ENCODE results near the gene CYB561D2.

CYB561D2 gene

DNA sequence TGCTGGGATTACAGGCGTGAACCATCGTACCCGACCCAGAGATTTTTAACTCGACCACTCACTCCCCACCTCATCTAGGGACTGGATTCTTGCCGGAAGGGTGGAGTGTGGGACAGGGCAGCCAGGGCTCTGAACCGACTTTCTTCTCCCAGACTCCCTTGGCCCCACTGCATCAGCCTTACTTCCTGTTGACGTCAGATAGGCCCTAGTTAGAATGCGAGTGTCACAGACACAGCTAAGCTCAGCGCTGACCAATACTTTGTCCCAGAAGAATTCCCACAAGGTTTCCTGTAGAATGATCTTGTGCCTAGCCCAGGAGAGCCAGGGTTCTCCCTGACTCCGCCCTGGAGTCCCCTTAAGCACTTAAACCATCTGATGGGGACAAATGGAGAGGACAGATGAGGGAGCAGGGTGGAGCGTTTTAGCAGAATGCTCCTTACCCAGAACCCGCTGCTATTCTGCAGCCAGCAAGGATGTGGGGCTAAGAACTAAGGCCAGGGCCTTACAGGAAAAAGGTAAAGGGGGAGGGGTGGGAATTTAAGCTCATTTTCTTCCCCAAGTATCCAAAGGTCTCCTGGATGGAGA, 16.8 kb upstream of the CYB561D2 start:
- H3K4me1 Mint-ChIP-seq: peaks cover 41% of the 10 kb centered on the region

DNA sequence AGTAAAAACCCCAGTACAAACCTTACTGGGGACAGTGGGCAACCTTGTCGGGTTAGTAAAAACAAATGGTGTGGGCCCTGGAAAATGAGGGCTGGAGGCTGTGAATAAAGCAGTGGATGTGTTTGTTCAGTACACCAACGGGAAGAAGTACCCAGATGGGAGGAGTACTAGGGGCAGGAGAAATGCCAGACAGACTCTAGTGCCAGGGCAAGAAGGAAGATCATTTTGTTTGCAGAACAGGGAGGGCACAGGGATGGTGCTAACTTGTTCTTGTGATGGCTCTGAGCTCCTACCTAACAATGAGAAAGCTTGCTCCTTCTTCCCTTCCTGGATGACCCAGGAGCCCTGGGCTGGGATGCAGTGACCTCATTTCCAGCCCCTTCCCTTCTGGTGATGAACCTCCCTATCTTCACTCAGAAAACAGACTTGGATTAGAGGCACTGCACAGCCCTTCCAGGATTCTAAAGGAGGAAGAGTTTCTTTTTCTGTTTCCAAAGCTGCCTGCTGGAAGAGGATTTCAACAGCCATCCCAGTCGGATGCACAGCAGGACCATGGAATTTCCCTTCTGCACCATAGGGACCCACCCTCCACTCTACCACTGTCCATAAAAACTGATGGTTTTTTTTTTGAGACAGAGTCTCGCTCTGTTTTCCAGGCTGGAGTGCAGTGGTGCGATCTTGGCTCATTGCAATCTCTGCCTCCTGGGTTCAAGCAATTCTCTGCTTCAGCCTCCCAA, 16.2 kb upstream of the CYB561D2 start:
- peaks cover 48% of the 10 kb centered on the region for H3K4me1 Mint-ChIP-seq
- no peaks in the 10 kb centered on the region for H3K9me3 Mint-ChIP-seq
- no peaks in the 10 kb centered on the region for H3K27me3 Mint-ChIP-seq
- H3K27ac Mint-ChIP-seq: peak overlapping the region; percentile 65
- peak overlapping the region; percentile 61 for H3K4me3 Mint-ChIP-seq
- H3K36me3 Mint-ChIP-seq: peaks cover 4% of the 10 kb centered on the region

More for the DNA sequence above, 16.8 kb upstream of the CYB561D2 start:
- peak overlapping the region; percentile 79 for H3K27ac Mint-ChIP-seq
- peaks cover 4% of the 10 kb centered on the region for H3K36me3 Mint-ChIP-seq
- H3K9me3 Mint-ChIP-seq: no peaks in the 10 kb centered on the region
- H3K4me3 Mint-ChIP-seq: peak overlapping the region; percentile 61
- H3K27me3 Mint-ChIP-seq: no peaks in the 10 kb centered on the region

DNA sequence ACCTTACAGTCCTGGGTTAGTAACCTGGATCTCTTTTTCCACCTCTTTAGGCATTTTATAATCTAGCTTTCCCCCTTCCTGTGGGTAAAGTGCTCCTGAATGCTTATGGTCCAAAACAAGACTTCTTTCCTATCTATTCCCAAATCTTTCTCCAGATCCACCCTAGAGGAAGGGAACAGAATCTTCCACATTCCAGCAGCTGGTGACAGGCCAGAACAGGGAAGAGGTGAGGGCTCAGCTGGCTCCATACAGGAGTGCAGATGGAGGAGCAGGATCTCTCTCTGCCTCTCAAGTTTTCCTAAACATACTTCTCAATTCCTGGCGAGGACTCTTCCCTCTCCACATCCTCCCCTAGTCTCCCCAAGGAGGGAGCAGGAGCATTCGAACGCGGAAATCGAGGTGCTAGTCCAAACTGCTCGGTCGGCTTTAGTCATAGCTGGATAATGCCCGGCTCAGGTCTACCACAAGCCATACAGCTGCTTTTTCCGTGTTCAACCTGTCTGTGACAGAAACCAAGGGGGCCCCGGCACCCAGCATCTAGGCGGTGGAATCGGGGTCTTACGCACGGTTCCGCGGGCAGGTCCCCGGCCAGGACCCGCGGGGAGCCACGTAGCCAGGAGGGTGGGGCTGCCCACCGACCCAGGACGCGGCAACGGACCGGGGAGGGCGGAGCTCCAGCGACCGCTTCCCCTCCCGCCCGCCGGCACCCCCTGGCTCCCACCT, 14.0 kb upstream of the CYB561D2 start:
- Mint-ChIP-seq H3K9me3 (no peaks in the 10 kb centered on the region), H3K4me1 (peaks cover 61% of the 10 kb centered on the region), H3K27me3 (no peaks in the 10 kb centered on the region), H3K36me3 (peaks cover 4% of the 10 kb centered on the region), H3K27ac (peak overlapping the region; percentile 99), H3K4me3 (peak overlapping the region; percentile 98)

DNA sequence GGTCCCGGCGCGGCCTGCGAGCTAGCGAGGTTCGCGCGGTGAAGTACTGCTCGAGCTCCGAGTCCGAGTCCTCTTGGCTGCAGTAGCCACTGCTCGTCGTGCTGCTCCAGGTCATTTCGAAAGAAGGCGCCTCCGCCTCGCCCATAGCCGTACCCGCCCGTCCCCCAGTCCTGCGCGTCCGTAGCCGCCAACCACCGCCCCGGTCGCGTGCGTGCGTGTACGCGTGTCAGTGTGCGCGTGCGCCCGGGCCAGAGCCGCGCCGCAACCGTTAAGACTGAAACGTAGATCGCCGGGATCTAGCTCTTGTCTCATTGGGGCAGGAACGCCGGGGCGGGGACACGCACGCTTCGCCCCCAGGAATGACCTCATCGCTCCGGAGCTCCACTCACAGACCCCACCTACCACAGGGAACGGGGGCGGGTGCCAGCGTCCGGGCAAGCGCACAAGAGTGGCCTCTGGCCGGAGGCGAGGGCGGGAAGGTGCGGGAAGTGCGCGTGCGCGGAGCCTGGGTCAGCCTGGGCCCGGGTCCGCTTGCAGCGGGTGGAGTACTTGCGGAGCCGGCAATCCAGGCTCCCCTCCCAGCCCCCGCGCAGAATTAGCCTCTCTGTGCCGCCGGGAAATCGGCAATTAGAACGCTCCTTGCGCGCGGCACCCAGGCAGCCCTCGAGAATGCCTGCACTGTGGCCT, 13.3 kb upstream of the CYB561D2 start:
- peaks cover 61% of the 10 kb centered on the region for H3K4me1 Mint-ChIP-seq
- no peaks in the 10 kb centered on the region for H3K9me3 Mint-ChIP-seq
- H3K27me3 Mint-ChIP-seq: no peaks in the 10 kb centered on the region
- peak overlapping the region; percentile 98 for H3K4me3 Mint-ChIP-seq
- peak overlapping the region; percentile 99 for H3K27ac Mint-ChIP-seq
- peaks cover 4% of the 10 kb centered on the region for H3K36me3 Mint-ChIP-seq

DNA sequence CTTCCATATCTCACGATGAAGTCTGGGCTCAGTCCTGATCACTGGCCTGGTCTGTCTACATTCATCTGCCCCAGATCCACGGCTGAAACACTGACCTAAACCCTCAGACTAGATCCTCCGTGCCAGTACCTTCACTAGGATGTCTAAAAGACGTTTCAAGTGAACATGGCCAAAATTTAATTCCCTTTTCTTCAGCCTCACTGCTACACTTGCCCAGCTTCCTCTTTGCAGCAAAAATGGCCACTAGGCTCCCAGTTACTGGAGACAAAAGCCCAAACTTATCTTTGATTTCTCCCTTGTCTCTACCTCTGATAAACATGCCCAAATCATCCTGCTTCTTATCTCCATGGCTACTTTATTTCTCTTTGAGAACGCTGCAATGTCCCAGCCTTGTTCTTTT, 11.7 kb upstream of the CYB561D2 start:
- peak overlapping the region; percentile 98 for H3K4me3 Mint-ChIP-seq
- no peaks in the 10 kb centered on the region for H3K27me3 Mint-ChIP-seq
- peak overlapping the region; percentile 85 for H3K27ac Mint-ChIP-seq
- peaks cover 4% of the 10 kb centered on the region for H3K36me3 Mint-ChIP-seq
- no peaks in the 10 kb centered on the region for H3K9me3 Mint-ChIP-seq
- H3K4me1 Mint-ChIP-seq: peaks cover 55% of the 10 kb centered on the region

DNA sequence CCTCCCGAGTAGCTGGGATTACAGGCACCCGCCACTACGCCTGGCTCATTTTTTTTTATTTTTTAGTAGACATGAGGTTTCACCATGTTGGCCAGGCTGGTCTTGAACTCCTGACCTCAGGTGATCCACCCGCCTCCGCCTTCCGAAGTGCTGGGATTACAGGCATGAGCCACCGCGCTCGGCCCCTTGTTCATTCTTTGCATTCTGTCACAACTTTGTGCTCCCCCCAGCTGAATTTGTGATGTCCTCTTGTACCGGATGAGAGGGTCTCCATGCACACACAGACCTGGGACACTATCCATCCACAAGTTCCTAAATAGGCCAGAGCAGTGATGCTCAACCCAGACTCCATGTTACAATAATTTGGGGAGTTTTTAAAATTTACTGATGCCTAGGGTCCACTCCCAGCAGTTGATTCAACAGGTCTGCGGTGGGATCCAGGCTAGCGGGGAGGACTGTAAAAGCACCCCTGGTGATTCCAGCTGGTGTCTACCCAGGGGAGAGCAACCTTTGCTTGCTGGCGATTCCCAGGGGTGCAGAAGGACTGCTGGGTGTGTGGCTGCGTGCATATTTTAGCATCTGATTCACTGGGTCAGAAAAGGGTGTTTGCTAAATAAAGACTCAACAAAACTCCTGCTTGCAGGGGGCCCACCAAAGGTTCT, 11.0 kb upstream of the CYB561D2 start:
- no peaks in the 10 kb centered on the region for H3K9me3 Mint-ChIP-seq
- H3K4me3 Mint-ChIP-seq: peak overlapping the region; percentile 98
- peaks cover 49% of the 10 kb centered on the region for H3K4me1 Mint-ChIP-seq
- H3K27me3 Mint-ChIP-seq: no peaks in the 10 kb centered on the region
- peaks cover 4% of the 10 kb centered on the region for H3K36me3 Mint-ChIP-seq
- peak overlapping the region; percentile 69 for H3K27ac Mint-ChIP-seq

DNA sequence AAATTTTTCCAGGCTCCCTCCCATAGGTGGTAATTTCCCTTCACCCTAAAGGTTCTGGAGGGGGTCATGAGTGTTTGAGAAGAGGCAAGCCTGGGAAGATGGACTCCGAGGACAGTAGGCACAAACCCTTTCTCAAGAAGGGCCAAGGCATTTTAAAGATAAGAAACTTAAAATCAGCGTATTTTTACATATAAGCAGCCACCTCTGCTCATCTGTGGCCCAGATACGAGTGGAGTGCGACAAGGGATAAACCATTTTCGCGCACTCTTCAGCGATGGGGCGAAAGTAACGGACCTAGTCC, 10.6 kb upstream of the CYB561D2 start:
- H3K27me3 Mint-ChIP-seq: no peaks in the 10 kb centered on the region
- peaks cover 47% of the 10 kb centered on the region for H3K4me1 Mint-ChIP-seq
- H3K27ac Mint-ChIP-seq: peak overlapping the region; percentile 69
- no peaks in the 10 kb centered on the region for H3K9me3 Mint-ChIP-seq
- peak overlapping the region; percentile 98 for H3K4me3 Mint-ChIP-seq
- H3K36me3 Mint-ChIP-seq: peaks cover 4% of the 10 kb centered on the region

DNA sequence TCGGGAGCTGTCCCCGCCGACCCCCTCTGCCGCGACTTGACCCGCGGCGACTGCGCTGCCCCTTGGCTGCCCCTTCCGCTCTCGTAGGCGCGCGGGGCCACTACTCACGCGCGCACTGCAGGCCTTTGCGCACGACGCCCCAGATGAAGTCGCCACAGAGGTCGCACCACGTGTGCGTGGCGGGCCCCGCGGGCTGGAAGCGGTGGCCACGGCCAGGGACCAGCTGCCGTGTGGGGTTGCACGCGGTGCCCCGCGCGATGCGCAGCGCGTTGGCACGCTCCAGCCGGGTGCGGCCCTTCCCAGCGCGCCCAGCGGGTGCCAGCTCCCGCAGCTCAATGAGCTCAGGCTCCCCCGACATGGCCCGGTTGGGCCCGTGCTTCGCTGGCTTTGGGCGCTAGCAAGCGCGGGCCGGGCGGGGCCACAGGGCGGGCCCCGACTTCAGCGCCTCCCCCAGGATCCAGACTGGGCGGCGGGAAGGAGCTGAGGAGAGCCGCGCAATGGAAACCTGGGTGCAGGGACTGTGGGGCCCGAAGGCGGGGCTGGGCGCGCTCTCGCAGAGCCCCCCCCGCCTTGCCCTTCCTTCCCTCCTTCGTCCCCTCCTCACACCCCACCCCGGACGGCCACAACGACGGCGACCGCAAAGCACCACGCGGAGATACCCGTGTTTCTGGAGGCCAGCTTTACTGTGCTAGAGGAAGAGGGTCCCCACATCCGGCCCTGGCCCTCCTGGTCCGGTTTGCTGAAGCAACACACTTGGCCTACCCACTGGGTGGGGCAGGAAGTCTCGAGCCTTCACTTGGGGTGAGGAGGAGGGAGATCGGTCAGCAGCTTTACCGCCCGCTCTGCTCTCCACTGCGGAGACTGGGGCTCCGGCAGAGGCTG, 10.0 kb upstream of the CYB561D2 start, which contains the start of gene RASSF1:
Gene RASSF1, minus strand, starts transcription at position 389 of the 882 bp plus-strand sequence. Its CDS starts 31 bp downstream, at position 358.
- Mint-ChIP-seq H3K4me3 (peak within 1 kb of the TSS; percentile 98), H3K9me3 (no peaks in the 10 kb centered on the region), H3K4me1 (peaks cover 41% of the 10 kb centered on the region), H3K27me3 (no peaks in the 10 kb centered on the region), H3K36me3 (peaks cover 4% of the 10 kb centered on the region), H3K27ac (peak within 1 kb of the TSS; percentile 69)

DNA sequence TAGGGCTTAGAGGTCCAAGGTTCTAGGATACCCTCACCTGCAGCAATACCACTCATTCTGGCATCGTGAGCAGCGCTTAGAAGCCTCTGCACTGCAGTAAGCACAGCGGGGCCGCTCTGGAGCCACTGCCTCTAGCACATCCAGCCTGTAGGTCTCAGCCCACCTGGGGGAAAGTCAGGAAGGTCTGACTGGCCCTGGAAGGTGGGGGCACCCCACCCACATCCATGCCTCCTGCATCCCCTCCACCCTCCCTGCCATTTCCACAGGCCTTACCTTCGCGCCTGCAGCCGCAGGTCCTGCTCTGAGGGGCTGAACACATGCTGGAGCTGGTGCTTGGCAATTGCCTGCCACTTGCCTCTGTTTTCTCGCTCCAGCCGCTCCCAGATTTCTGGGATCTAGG, 9.1 kb upstream of the CYB561D2 start:
- H3K4me1 Mint-ChIP-seq: peaks cover 39% of the 10 kb centered on the region
- peak overlapping the region; percentile 74 for H3K4me3 Mint-ChIP-seq
- no peaks in the 10 kb centered on the region for H3K27me3 Mint-ChIP-seq
- H3K27ac Mint-ChIP-seq: no peak overlapping the region
- H3K36me3 Mint-ChIP-seq: peaks cover 2% of the 10 kb centered on the region
- no peaks in the 10 kb centered on the region for H3K9me3 Mint-ChIP-seq

DNA sequence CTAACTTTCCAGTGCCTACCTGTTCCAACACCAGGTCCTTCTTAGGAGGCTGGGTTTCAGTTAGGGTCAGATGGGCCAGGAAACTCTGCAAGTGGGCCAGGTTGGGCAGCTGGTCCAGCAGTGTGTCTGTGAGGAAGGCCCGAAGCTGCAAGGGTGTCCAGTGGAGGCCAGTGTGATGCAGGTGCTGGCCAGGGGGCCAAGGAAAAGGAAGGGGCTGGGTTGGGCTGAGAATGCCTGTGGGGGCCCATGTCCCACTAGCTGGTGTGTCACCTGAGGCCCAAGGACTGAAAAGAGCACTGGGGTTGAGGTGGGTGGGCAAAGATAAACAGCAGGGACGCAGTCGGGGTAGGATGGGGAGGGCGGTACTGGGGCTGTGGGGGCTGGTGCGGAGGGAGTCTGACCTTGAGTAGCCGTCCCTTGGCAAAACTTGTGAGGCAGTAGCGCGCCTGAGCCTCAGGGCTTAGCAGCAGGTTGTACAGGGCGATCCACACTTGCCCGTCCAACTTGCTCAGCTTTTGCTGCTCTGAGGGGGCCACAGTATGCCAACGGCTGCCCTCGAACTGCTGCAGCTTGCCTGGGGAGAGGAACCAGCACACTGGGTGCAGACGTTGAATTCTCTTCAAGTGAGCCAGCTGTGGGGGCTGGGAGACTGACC, 8.5 kb upstream of the CYB561D2 start:
- Mint-ChIP-seq H3K4me3 (no peak overlapping the region), H3K36me3 (no peaks in the 10 kb centered on the region), H3K9me3 (no peaks in the 10 kb centered on the region), H3K4me1 (peaks cover 39% of the 10 kb centered on the region), H3K27ac (no peak overlapping the region), H3K27me3 (no peaks in the 10 kb centered on the region)

DNA sequence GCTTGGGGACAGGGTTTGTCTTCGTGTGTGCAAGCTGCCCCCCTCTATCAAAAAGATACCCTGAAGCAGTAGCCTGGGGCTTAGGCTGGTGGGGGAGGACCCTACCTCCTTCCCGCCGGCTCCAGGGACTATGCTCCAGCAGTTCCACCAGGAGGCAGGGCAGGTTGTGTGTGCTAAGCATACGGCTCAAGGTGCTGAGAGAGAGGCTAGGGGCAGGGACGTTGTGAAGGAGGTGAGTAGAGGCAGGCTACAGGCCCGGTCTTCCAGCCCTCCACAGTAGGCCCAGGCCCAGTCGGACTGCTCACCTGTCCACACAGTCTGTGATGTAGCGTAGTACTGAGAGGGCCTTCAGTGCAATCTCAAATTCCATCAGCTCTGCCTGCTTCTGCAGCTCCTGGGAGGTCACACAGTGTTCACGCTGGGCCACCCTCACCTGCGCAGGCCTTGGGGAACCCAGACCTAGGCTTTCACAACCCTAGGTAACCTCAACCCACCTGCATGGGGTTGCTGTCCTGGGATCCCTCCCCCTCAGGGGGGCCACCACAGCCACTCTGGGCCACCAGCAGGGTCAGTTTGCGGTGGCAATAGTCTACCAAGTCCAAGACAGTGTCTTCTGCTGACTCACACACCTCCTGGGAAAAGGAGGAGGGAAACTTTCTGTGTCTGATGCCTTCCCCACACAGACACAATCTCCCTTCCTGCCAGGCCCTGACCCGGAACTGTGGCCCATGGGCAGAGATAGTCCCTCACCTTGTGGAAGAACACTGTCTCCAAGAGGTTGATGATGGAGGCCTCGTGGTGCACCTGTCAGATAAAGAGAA, 7.6 kb upstream of the CYB561D2 start:
- Mint-ChIP-seq H3K27ac (no peak overlapping the region), H3K4me1 (peaks cover 46% of the 10 kb centered on the region), H3K36me3 (no peaks in the 10 kb centered on the region)

DNA sequence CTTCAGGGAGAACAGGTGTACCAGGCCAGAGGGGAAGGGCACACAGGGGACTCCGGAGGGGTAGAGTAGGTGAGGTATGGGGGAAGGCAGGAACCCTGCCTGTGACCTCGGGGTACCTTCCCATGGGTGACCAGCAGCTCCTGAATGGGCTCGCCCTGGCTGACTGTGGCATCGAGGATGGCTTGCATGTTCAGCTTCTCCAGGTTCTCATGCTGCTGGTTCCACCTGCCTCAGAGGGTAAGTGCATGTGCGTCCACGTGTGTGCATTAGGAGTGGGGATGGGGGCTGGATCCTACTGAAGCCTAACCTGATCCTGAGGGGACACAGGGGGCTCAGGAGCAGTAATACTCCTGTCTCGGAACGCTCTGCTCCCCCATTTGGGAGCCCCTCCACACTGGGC, 5.7 kb upstream of the CYB561D2 start:
- H3K4me1 Mint-ChIP-seq: peaks cover 44% of the 10 kb centered on the region
- no peak overlapping the region for H3K4me3 Mint-ChIP-seq
- no peak overlapping the region for H3K27ac Mint-ChIP-seq

More for the DNA sequence above, 7.6 kb upstream of the CYB561D2 start:
- Mint-ChIP-seq H3K27me3 (no peaks in the 10 kb centered on the region), H3K4me3 (no peak overlapping the region), H3K9me3 (no peaks in the 10 kb centered on the region)

DNA sequence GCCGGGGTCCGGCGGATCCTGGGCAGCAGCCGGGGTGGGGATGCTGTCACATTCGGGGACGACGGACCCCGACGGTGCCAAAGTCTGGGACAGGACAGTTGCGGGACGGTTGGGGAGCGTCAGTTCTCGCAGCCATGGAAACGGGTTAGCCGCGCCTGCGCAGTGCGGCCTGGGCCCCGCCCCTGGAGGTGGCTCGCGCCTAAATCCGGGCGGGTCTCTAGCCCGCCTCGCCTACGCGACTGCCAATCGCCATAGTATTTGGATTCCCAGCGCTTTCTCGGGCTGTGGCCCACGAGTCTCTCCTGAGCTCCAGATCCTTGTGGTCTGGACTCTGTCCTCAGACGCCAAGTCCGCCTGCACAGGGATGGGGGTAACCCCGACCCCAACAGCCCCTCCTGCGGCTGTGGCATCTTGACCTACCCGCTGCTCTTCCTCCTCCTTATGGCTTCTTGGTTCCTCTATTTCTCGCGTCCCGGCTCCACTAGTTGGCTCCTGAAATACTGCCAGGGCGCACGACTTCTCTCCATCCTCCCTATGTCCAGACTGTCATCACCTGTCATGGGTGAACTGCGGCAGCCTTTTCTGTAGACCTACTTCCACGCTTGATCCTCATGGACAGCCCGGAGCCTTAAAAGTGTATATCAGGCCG, 5.0 kb upstream of the CYB561D2 start, which contains the start of gene ZMYND10:
Gene ZMYND10, minus strand, starts transcription at position 147 of the 649 bp plus-strand sequence. CDS start 153 bp downstream, outside the sequence.
- Mint-ChIP-seq H3K27ac (no peak within 1 kb of the TSS), H3K9me3 (no peaks in the 10 kb centered on the region), H3K4me3 (peak within 1 kb of the TSS; percentile 68)

More for the DNA sequence above, 5.7 kb upstream of the CYB561D2 start:
- Mint-ChIP-seq H3K36me3 (no peaks in the 10 kb centered on the region), H3K27me3 (no peaks in the 10 kb centered on the region), H3K9me3 (no peaks in the 10 kb centered on the region)

More for the DNA sequence above, 5.0 kb upstream of the CYB561D2 start, which contains the start of gene ZMYND10:
- Mint-ChIP-seq H3K36me3 (no peaks in the 10 kb centered on the region), H3K4me1 (peaks cover 48% of the 10 kb centered on the region), H3K27me3 (no peaks in the 10 kb centered on the region)

Data from activated naive CD4-positive, alpha-beta T cell treated with anti-CD3 and anti-CD28 coated beads, Interleukin-2, amount 50 U/mL, for 24 hours (primary cell).